ENCODE data around the gene PPP2CA.
"Not testable (repeated sequence)": the region's sequence is repeated elsewhere in the genome, so short reads cannot be mapped to it uniquely, and the experiment has no call there.

PPP2CA gene

GRCh38 chr5:134225780-134226440 lies at the start of gene PPP2CA:
PPP2CA (minus strand) TSS chr5:134226073; CDS start chr5:134225861, 212 bp downstream.
- peak; percentile 99 for DNase-seq (ENCODE audit: low read depth in 2 of 2)

- DNase-seq (ENCODE audit: low read depth in 2 of 2): no peak
Observed at GRCh38 chr5:134273642-134274395, 47.9 kb upstream of the PPP2CA start.

GRCh38 chr5:134271059-134271458 lies 45.2 kb upstream of the PPP2CA start:
- DNase-seq (ENCODE audit: low read depth in 2 of 2): no peak

GRCh38 chr5:134268919-134269318 lies 43.0 kb upstream of the PPP2CA start:
- no peak for DNase-seq (ENCODE audit: low read depth in 2 of 2)

GRCh38 chr5:134268019-134268601 lies 42.2 kb upstream of the PPP2CA start:
- no peak for DNase-seq (ENCODE audit: low read depth in 2 of 2)

GRCh38 chr5:134267366-134268018 lies 41.6 kb upstream of the PPP2CA start:
- DNase-seq (ENCODE audit: low read depth in 2 of 2): no peak

GRCh38 chr5:134263801-134264200 lies 37.9 kb upstream of the PPP2CA start:
- no peak for DNase-seq (ENCODE audit: low read depth in 2 of 2)

GRCh38 chr5:134262629-134263028 lies 36.8 kb upstream of the PPP2CA start:
- DNase-seq (ENCODE audit: low read depth in 2 of 2): not testable (repeated sequence)

GRCh38 chr5:134258896-134259295 lies 33.0 kb upstream of the PPP2CA start:
- DNase-seq (ENCODE audit: low read depth in 2 of 2): no peak

GRCh38 chr5:134257176-134257575 lies 31.3 kb upstream of the PPP2CA start:
- DNase-seq (ENCODE audit: low read depth in 2 of 2): no peak

GRCh38 chr5:134255418-134256150 lies 29.7 kb upstream of the PPP2CA start:
- no peak for DNase-seq (ENCODE audit: low read depth in 2 of 2)

GRCh38 chr5:134253368-134254153 lies 27.7 kb upstream of the PPP2CA start:
- DNase-seq (ENCODE audit: low read depth in 2 of 2): not testable (repeated sequence)

GRCh38 chr5:134252671-134253070 lies 26.8 kb upstream of the PPP2CA start:
- DNase-seq (ENCODE audit: low read depth in 2 of 2): no peak

GRCh38 chr5:134250949-134251348 lies 25.1 kb upstream of the PPP2CA start:
- DNase-seq (ENCODE audit: low read depth in 2 of 2): no peak

- DNase-seq (ENCODE audit: low read depth in 2 of 2): no peak
Observed at GRCh38 chr5:134249469-134250379, 23.9 kb upstream of the PPP2CA start.

- no peak for DNase-seq (ENCODE audit: low read depth in 2 of 2)
Observed at GRCh38 chr5:134248256-134248655, 22.4 kb upstream of the PPP2CA start.

GRCh38 chr5:134247428-134248224 lies 21.8 kb upstream of the PPP2CA start:
- no peak for DNase-seq (ENCODE audit: low read depth in 2 of 2)

GRCh38 chr5:134246771-134247427 lies 21.0 kb upstream of the PPP2CA start:
- no peak for DNase-seq (ENCODE audit: low read depth in 2 of 2)

Data from stimulated activated CD8-positive, alpha-beta memory T cell treated with anti-CD3 and anti-CD28 coated beads, Interleukin-15, amount 100 ng/mL, for 48 hours (primary cell).